Mesendoderm (in vitro differentiated cells): ENCODE data around the gene HSPA1B.
"Not testable (repeated sequence)": the region's sequence is repeated elsewhere in the genome, so short reads cannot be mapped to it uniquely, and the experiment has no call there.

ENCODE experiments used
- DNase-seq: peaks from one replicate; pipeline ENCODE4 v3.0.0; 2013
- H2AK5ac ChIP-seq: 2 replicates; pipeline ENCODE4 v1.6.1; 2013; ENCODE audit warnings: low read length, inconsistent platforms
- H2BK120ac ChIP-seq: 2 replicates; pipeline ENCODE4 v1.6.1; 2013; ENCODE audit warnings: low read depth, mild to moderate bottlenecking, low read length, moderate library complexity, mixed read lengths
- H2BK15ac ChIP-seq: replicated peaks from 2 replicates; pipeline ENCODE4 v1.6.1; 2013; ENCODE audit warnings: low read depth, mild to moderate bottlenecking, moderate library complexity
- H2BK5ac ChIP-seq: 2 replicates; pipeline ENCODE4 v1.6.1; 2013; ENCODE audit warnings: low read length, inconsistent platforms
- H3K18ac ChIP-seq: 2 replicates; pipeline ENCODE4 v1.6.1; 2013; ENCODE audit warnings: mild to moderate bottlenecking, low read length, mixed read lengths
- H3K23ac ChIP-seq: one replicate; pipeline ENCODE4 v1.6.1; 2013; ENCODE audit warnings: low read length
- H3K27ac ChIP-seq: 2 replicates; pipeline ENCODE4 v1.5.1; 2013; ENCODE audit warnings: low read depth, mild to moderate bottlenecking, inconsistent platforms, low read length, moderate library complexity
- H3K27me3 ChIP-seq: 2 replicates; pipeline ENCODE4 v1.6.1; 2013; ENCODE audit warnings: low read length, control low read depth, mild to moderate bottlenecking, inconsistent platforms; ENCODE audit not compliant: insufficient read depth, poor library complexity
- H3K36me3 ChIP-seq: 2 replicates; pipeline ENCODE4 v1.6.1; 2013; ENCODE audit warnings: low read length, inconsistent platforms; ENCODE audit not compliant: control insufficient read depth, insufficient read depth
- H3K4ac ChIP-seq: one replicate; pipeline ENCODE4 v1.6.1; 2013; ENCODE audit warnings: low read depth, mild to moderate bottlenecking, low read length, moderate library complexity
- H3K4me1 ChIP-seq: 2 replicates; pipeline ENCODE4 v1.6.1; 2013; ENCODE audit warnings: low read depth, low read length, inconsistent platforms; ENCODE audit not compliant: control insufficient read depth
- H3K4me2 ChIP-seq: 2 replicates; pipeline ENCODE4 v1.6.1; 2013; ENCODE audit warnings: low read length
- H3K4me3 ChIP-seq: 2 replicates; pipeline ENCODE4 v1.5.1; 2013; ENCODE audit warnings: mild to moderate bottlenecking, low read length
- H3K56ac ChIP-seq: one replicate; pipeline ENCODE4 v1.6.1; 2013; ENCODE audit warnings: low read length
- H3K79me1 ChIP-seq: 2 replicates; pipeline ENCODE4 v1.6.1; 2013; ENCODE audit warnings: low read length, inconsistent platforms
- H3K79me2 ChIP-seq: 2 replicates; pipeline ENCODE4 v1.6.1; 2013; ENCODE audit warnings: mild to moderate bottlenecking, low read length; ENCODE audit not compliant: control insufficient read depth, insufficient read depth
- H3K9ac ChIP-seq: 2 replicates; pipeline ENCODE4 v1.6.1; 2013; ENCODE audit warnings: low read length, inconsistent platforms
- H4K5ac ChIP-seq: one replicate; pipeline ENCODE4 v1.6.1; 2013; ENCODE audit warnings: low read length
- H4K8ac ChIP-seq: one replicate; pipeline ENCODE4 v1.6.1; 2013; ENCODE audit warnings: low read depth, mild to moderate bottlenecking, control low read depth, low read length, moderate library complexity
- WGBS: extraction: QIAGEN DNeasy Blood & Tissue Kit; methylation state at CpG from one replicate; pipeline ENCODE4 v1.1.7; 2013; ENCODE audit warnings: low lambda C conversion rate, missing lambda C conversion rate; ENCODE audit not compliant: insufficient coverage; ENCODE audit errors: extremely low coverage; 5-methylcytosine and 5-hydroxymethylcytosine counted together

Gene HSPA1B

DNA sequence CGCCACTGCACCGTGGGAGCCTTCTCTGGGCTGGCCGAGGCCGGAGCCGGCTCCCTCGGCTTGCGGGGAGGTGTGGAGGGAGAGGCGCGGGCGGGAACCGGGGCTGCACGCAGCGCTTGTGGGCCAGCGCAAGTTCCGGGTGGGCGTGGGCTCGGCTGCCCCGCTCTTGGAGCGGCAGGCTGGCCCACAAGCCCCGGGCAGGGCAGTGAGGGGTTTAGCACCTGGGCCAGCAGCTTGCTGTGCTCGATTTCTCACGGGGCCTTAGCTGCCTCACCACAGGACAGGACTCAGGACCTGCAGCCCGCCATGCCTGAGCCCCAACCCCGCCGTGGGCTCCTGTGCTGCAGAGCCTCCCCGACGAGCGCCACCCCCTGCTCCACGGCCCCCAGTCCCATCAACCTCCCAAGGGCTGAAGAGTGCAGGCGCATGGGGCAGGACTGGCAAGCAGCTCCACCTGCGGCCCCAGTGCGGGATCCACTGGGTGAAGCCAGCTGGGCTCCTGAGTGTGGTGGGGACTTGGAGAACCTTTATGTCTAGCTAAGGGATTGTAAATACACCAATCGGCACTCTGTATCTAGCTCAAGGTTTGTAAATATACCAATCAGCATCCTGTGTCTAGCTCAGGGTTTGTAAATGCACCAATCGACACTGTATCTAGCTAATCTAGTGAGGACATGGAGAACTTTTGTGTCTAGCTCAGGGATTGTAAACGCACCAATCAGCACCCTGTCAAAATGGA lies 24.6 kb downstream of the HSPA1B start:
- H3K9ac ChIP-seq, H2BK120ac ChIP-seq, H3K27me3 ChIP-seq, H4K8ac ChIP-seq, H3K4me3 ChIP-seq, H3K4me2 ChIP-seq, H3K79me2 ChIP-seq, H2BK15ac ChIP-seq, H3K4me1 ChIP-seq, H3K4ac ChIP-seq, H2AK5ac ChIP-seq, H2BK5ac ChIP-seq, H3K56ac ChIP-seq, H4K5ac ChIP-seq, H3K18ac ChIP-seq, H3K27ac ChIP-seq, H3K36me3 ChIP-seq, H3K23ac ChIP-seq, H3K79me1 ChIP-seq, DNase-seq: not testable (repeated sequence)
- no CpG with 5 or more reads among the region's 35 CpGs for WGBS

DNA sequence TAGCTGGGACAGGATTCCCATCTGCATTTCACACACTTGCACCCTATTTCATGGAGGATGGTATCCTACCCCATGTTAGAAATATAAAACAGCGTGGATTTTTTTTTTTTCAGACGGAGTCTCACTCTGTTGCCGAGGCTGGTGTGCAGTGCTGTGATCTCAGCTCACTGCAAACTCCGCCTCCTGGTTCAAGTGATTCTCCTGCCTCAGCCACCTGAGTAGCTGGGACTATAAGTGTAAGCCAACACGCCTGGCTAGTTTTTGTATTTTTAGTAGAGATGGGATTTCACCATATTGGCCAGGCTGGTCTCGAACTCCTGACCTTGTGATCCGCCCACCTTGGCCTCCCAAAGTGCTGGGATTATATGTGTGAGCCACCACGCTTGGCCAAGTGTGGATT lies 30.2 kb downstream of the HSPA1B start:
- H3K79me2 ChIP-seq, H3K56ac ChIP-seq, H2AK5ac ChIP-seq, H3K79me1 ChIP-seq, H4K8ac ChIP-seq, H3K4me3 ChIP-seq, H3K4ac ChIP-seq, H3K9ac ChIP-seq, H3K36me3 ChIP-seq, H3K23ac ChIP-seq, H2BK5ac ChIP-seq, H3K27ac ChIP-seq, H4K5ac ChIP-seq, DNase-seq, H3K18ac ChIP-seq, H2BK120ac ChIP-seq, H3K4me2 ChIP-seq, H3K4me1 ChIP-seq, H2BK15ac ChIP-seq, H3K27me3 ChIP-seq: not testable (repeated sequence)
- no CpG with 5 or more reads among the region's 8 CpGs for WGBS

DNA sequence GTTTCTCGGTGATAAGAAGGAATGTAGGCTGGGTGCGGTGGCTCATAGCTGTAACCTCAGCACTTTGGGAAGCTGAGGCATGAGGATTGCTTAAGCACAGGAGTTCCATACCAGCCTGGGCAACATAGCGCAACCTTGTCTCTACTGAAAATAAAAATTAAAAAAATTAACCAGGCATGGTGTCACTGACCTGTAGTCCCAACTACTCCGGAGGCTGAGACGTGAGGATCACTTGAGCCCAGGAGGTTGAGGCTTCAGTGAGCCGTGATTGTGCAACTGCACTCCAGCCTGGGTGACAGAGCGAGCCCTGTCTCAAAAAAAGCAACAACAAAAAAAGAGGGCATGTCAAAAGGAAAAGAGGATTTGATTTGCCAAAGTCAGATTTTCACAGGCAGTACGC lies 31.2 kb downstream of the HSPA1B start:
- no peak overlapping the region for H3K27ac ChIP-seq
- H3K36me3 ChIP-seq: peaks cover 2% of the 10 kb centered on the region
- H3K4me2 ChIP-seq: no peak overlapping the region
- no peak overlapping the region for H4K8ac ChIP-seq
- H2BK5ac ChIP-seq: no peak overlapping the region
- no peak overlapping the region for H2AK5ac ChIP-seq
- H3K4ac ChIP-seq: no peak overlapping the region
- no peak for DNase-seq
- no peak overlapping the region for H3K56ac ChIP-seq
- no peak overlapping the region for H2BK120ac ChIP-seq
- no peaks in the 10 kb centered on the region for H3K79me2 ChIP-seq
- no peak overlapping the region for H3K18ac ChIP-seq
- no peak overlapping the region for H2BK15ac ChIP-seq
- H3K9ac ChIP-seq: no peak overlapping the region
- no peaks in the 10 kb centered on the region for H3K4me1 ChIP-seq
- H4K5ac ChIP-seq: no peak overlapping the region
- no peaks in the 10 kb centered on the region for H3K27me3 ChIP-seq
- no peak overlapping the region for H3K23ac ChIP-seq
- WGBS: no CpG with 5 or more reads among the region's 8 CpGs
- no peak overlapping the region for H3K4me3 ChIP-seq
- H3K79me1 ChIP-seq: no peaks in the 10 kb centered on the region

DNA sequence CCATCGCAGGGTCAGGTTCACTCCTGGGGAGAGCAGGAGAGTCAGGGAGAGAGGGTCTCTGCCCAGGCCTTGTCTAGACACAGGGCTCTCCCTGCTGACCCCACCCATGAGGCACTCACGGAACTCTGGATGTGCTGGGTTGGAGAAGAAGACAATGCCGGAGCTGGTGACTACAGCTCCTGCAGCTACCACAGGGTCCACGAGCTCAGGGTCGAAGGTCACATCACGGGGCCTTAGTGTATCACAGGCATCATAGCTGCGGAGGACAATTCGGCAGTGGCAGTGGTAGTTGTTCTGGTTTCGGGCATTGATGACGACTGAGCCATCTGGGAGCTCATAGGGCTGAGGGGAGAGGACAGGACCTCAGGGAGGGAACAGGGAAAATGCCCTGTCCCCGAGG lies 32.4 kb downstream of the HSPA1B start:
- H3K79me2 ChIP-seq: no peaks in the 10 kb centered on the region
- H4K5ac ChIP-seq: no peak overlapping the region
- no peak overlapping the region for H3K27ac ChIP-seq
- H3K4ac ChIP-seq: no peak overlapping the region
- H3K23ac ChIP-seq: no peak overlapping the region
- H3K4me1 ChIP-seq: no peaks in the 10 kb centered on the region
- H2BK5ac ChIP-seq: no peak overlapping the region
- no CpG with 5 or more reads among the region's 11 CpGs for WGBS
- H2BK120ac ChIP-seq: no peak overlapping the region
- peaks cover 2% of the 10 kb centered on the region for H3K36me3 ChIP-seq
- H3K79me1 ChIP-seq: no peaks in the 10 kb centered on the region
- no peak overlapping the region for H3K56ac ChIP-seq
- no peak overlapping the region for H4K8ac ChIP-seq
- H3K9ac ChIP-seq: no peak overlapping the region
- no peak overlapping the region for H3K4me2 ChIP-seq
- H3K4me3 ChIP-seq: no peak overlapping the region
- H2AK5ac ChIP-seq: no peak overlapping the region
- no peak overlapping the region for H2BK15ac ChIP-seq
- DNase-seq: no peak
- no peaks in the 10 kb centered on the region for H3K27me3 ChIP-seq
- no peak overlapping the region for H3K18ac ChIP-seq

DNA sequence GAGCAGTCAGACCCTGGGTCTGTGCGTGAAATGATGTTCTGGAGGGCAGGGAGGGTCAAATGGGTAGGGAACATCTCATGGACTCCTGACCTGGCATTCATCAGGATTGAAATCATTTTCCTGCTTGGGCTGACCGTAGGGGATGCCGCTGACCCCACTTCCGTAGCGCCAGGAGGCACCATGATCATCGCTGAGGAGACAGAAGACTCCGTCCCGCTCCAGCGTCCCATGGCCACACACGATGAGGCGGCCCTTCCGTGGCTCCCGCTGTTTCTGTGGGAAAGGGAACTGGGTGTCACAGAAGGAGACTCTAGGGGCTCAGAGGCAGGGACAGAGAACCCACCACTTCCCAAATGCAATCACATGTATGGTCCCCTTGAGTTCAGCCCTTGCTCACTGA lies 32.8 kb downstream of the HSPA1B start:
- Histone ChIP-seq H3K56ac (no peak overlapping the region), H3K18ac (no peak overlapping the region), H2BK15ac (no peak overlapping the region), H4K5ac (no peak overlapping the region), H2AK5ac (no peak overlapping the region), H3K4me3 (no peak overlapping the region), H3K36me3 (peaks cover 2% of the 10 kb centered on the region), H3K4me2 (no peak overlapping the region), H4K8ac (no peak overlapping the region), H3K79me1 (no peaks in the 10 kb centered on the region), H3K27me3 (no peaks in the 10 kb centered on the region), H3K4ac (no peak overlapping the region), H3K23ac (no peak overlapping the region), H2BK120ac (no peak overlapping the region), H3K4me1 (no peaks in the 10 kb centered on the region), H3K9ac (no peak overlapping the region), H3K79me2 (no peaks in the 10 kb centered on the region), H3K27ac (no peak overlapping the region), H2BK5ac (no peak overlapping the region)
- DNase-seq: no peak
- no CpG with 5 or more reads among the region's 13 CpGs for WGBS

DNA sequence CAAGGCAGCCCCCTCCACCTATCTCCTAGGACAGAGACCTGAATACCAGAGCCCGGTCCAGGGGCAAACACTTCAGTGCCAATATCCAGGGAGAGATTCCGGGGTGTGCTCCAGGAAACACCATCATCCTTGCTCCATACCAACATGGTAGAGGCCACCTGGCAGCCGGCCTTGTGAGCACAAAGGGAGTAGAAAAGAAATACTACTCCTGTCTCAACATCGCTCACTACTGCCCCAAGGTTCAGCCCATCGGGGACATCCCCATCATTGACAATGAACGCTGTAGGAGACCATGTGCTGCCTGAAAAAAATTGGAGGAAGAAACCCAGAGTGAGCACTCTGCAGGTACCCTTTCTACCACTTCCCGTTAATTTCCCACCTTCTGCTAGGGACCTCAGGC lies 33.6 kb downstream of the HSPA1B start:
- no peaks in the 10 kb centered on the region for H3K79me1 ChIP-seq
- no peak overlapping the region for H2BK5ac ChIP-seq
- no peak overlapping the region for H2BK120ac ChIP-seq
- no peak overlapping the region for H4K8ac ChIP-seq
- no peak overlapping the region for H3K4me2 ChIP-seq
- no peak overlapping the region for H3K4ac ChIP-seq
- H2AK5ac ChIP-seq: no peak overlapping the region
- DNase-seq: no peak
- H3K23ac ChIP-seq: no peak overlapping the region
- H3K27ac ChIP-seq: no peak overlapping the region
- H3K9ac ChIP-seq: no peak overlapping the region
- H4K5ac ChIP-seq: no peak overlapping the region
- H3K79me2 ChIP-seq: no peaks in the 10 kb centered on the region
- no peak overlapping the region for H3K18ac ChIP-seq
- no peak overlapping the region for H3K56ac ChIP-seq
- no CpG with 5 or more reads among the region's 7 CpGs for WGBS
- no peaks in the 10 kb centered on the region for H3K4me1 ChIP-seq
- H3K27me3 ChIP-seq: no peaks in the 10 kb centered on the region
- H3K4me3 ChIP-seq: no peak overlapping the region
- no peak overlapping the region for H2BK15ac ChIP-seq
- H3K36me3 ChIP-seq: peaks cover 2% of the 10 kb centered on the region
